Activated CD8-positive, alpha-beta memory T cell treated with anti-CD3 and anti-CD28 coated beads, Interleukin-2, amount 10 ng/mL, durations not matched to agents 7 days and 5 days (primary cell): ENCODE data around the gene HOXA7. TPM values are rescaled to one million over a fixed set of nuclear protein-coding genes. Genes with fewer than 3 reads are reported as not detected.
A peak's percentile ranks its signal among the peaks of the same experiment; 100 is the strongest.

Experiments used
- ATAC-seq: fragments of 150-1000 bp; cut with Tn5 transposase; one replicate; pipeline ENCODE4 v1.10.0; 2021; ENCODE audit warnings: moderate library complexity
- CTCF ChIA-PET: fragments of 350-600 bp; sonication (Branson Sonifier 250); formaldehyde crosslinking; loops from one replicate; lab custom pipeline; 2021; ENCODE audit warnings: antibody characterized with exemption; lab: Charles Lee
- DNase-seq: peaks from one replicate; pipeline ENCODE4 v3.0.0-alpha.2; 2020
- H3K27ac Mint-ChIP-seq: one replicate; pipeline ENCODE4 v1.8.0; 2021; ENCODE audit warnings: mild to moderate bottlenecking, mixed read lengths
- H3K27me3 Mint-ChIP-seq: one replicate; pipeline ENCODE4 v1.8.0; 2021; ENCODE audit warnings: mixed read lengths
- H3K36me3 Mint-ChIP-seq: one replicate; pipeline ENCODE4 v1.8.0; 2021; ENCODE audit warnings: mild to moderate bottlenecking, mixed read lengths
- H3K4me1 Mint-ChIP-seq: one replicate; pipeline ENCODE4 v1.8.0; 2021; ENCODE audit warnings: mixed read lengths
- H3K4me3 Mint-ChIP-seq: one replicate; pipeline ENCODE4 v1.8.0; 2021; ENCODE audit warnings: mild to moderate bottlenecking, moderate library complexity, mixed read lengths
- H3K9me3 Mint-ChIP-seq: one replicate; pipeline ENCODE4 v1.8.0; 2022; ENCODE audit warnings: low read depth, mixed read lengths
- total RNA-seq, 2 experiments: library from RNA; stranded (reverse); gene quantifications; one replicate each; pipeline ENCODE4 v1.2.3, GENCODE V29; 2021

HOXA7 gene
- total RNA-seq, 2 experiments from 2014 or later: not detected

GRCh38 chr7:27198871-27199801, 42.7 kb upstream of the HOXA7 start:
- DNase-seq (no peak), ATAC-seq (no peak)
- Mint-ChIP-seq H3K4me1 (peaks cover 26% of the 10 kb centered on the region), H3K36me3 (no peaks in the 10 kb centered on the region), H3K27ac (no peak overlapping the region), H3K27me3 (peaks cover 90% of the 10 kb centered on the region), H3K4me3 (no peak overlapping the region), H3K9me3 (no peaks in the 10 kb centered on the region)
- CTCF ChIA-PET: interaction anchor here (0.9 to 1.6 kb wide), 5 partner anchors 10 to 516 kb away, joined by 3 to 5 read pairs (median 4); no protein-coding TSS in a partner anchor

GRCh38 chr7:27198138-27198841, 41.8 kb upstream of the HOXA7 start:
- ATAC-seq (no peak), DNase-seq (no peak)
- no peaks in the 10 kb centered on the region for H3K36me3 Mint-ChIP-seq
- H3K4me1 Mint-ChIP-seq: peaks cover 26% of the 10 kb centered on the region
- H3K4me3 Mint-ChIP-seq: no peak overlapping the region
- no peaks in the 10 kb centered on the region for H3K9me3 Mint-ChIP-seq
- peaks cover 90% of the 10 kb centered on the region for H3K27me3 Mint-ChIP-seq
- no peak overlapping the region for H3K27ac Mint-ChIP-seq
- CTCF ChIA-PET: interaction anchor here (0.9 to 1.6 kb wide), 5 partner anchors 11 to 515 kb away, joined by 3 to 5 read pairs (median 4); no protein-coding TSS in a partner anchor

GRCh38 chr7:27197137-27198042, 40.9 kb upstream of the HOXA7 start:
- Mint-ChIP-seq H3K4me3 (no peak overlapping the region), H3K36me3 (no peaks in the 10 kb centered on the region), H3K27ac (no peak overlapping the region), H3K27me3 (peaks cover 87% of the 10 kb centered on the region), H3K9me3 (no peaks in the 10 kb centered on the region), H3K4me1 (peaks cover 24% of the 10 kb centered on the region)
- CTCF ChIA-PET: no interaction called here
- ATAC-seq: no peak
- no peak for DNase-seq

- Mint-ChIP-seq H3K4me1 (peaks cover 18% of the 10 kb centered on the region), H3K9me3 (no peaks in the 10 kb centered on the region), H3K27me3 (peaks cover 87% of the 10 kb centered on the region), H3K4me3 (no peak overlapping the region), H3K27ac (no peak overlapping the region), H3K36me3 (no peaks in the 10 kb centered on the region)
- CTCF ChIA-PET: interaction anchor here (0.7 to 1.7 kb wide), 40 partner anchors 8 to 966 kb away, joined by 3 to 15 read pairs (median 5); partner anchors contain the start of genes EVX1, HOXA11 and HOXA4
- ATAC-seq: no peak
- peak; percentile 88 for DNase-seq
These were observed 39.9 kb upstream of the HOXA7 start for GRCh38 chr7:27196287-27196767.

GRCh38 chr7:27194686-27195379, 38.4 kb upstream of the HOXA7 start:
- Mint-ChIP-seq H3K4me1 (peaks cover 6% of the 10 kb centered on the region), H3K27me3 (peaks cover 89% of the 10 kb centered on the region), H3K36me3 (no peaks in the 10 kb centered on the region), H3K27ac (no peak overlapping the region), H3K9me3 (no peaks in the 10 kb centered on the region), H3K4me3 (no peak overlapping the region)
- CTCF ChIA-PET: interaction anchor here (0.6 to 1.7 kb wide), 9 partner anchors 10 to 899 kb away, joined by 3 to 14 read pairs (median 4); partner anchors contain the start of gene HOXA11
- DNase-seq: no peak
- ATAC-seq: no peak

GRCh38 chr7:27194002-27194352, 37.5 kb upstream of the HOXA7 start:
- H3K36me3 Mint-ChIP-seq: no peaks in the 10 kb centered on the region
- DNase-seq: no peak
- no peak for ATAC-seq
- H3K27ac Mint-ChIP-seq: no peak overlapping the region
- CTCF ChIA-PET: interaction anchor here (0.6 to 1.2 kb wide), 2 partner anchors 15 to 593 kb away, joined by 3 to 4 read pairs; no protein-coding TSS in a partner anchor
- H3K9me3 Mint-ChIP-seq: no peaks in the 10 kb centered on the region
- H3K27me3 Mint-ChIP-seq: peaks cover 94% of the 10 kb centered on the region
- no peak overlapping the region for H3K4me3 Mint-ChIP-seq
- H3K4me1 Mint-ChIP-seq: peaks cover 7% of the 10 kb centered on the region

GRCh38 chr7:27193335-27194001, 37.0 kb upstream of the HOXA7 start:
- no peaks in the 10 kb centered on the region for H3K36me3 Mint-ChIP-seq

GRCh38 chr7:27192546-27193334, 36.3 kb upstream of the HOXA7 start:
- Mint-ChIP-seq H3K36me3 (no peaks in the 10 kb centered on the region), H3K4me1 (peaks cover 15% of the 10 kb centered on the region), H3K27ac (no peak overlapping the region)

More at GRCh38 chr7:27193335-27194001, 37.0 kb upstream of the HOXA7 start:
- Mint-ChIP-seq H3K4me3 (no peak overlapping the region), H3K27me3 (peaks cover 94% of the 10 kb centered on the region), H3K9me3 (no peaks in the 10 kb centered on the region), H3K4me1 (peaks cover 7% of the 10 kb centered on the region), H3K27ac (no peak overlapping the region)
- DNase-seq: no peak
- ATAC-seq: no peak
- CTCF ChIA-PET: interaction anchor here (0.6 to 1.2 kb wide), 2 partner anchors 16 to 594 kb away, joined by 3 to 4 read pairs; no protein-coding TSS in a partner anchor

GRCh38 chr7:27191833-27192545, 35.5 kb upstream of the HOXA7 start:
- DNase-seq (no peak), ATAC-seq (no peak)
- Mint-ChIP-seq H3K4me1 (peaks cover 16% of the 10 kb centered on the region), H3K27me3 (peaks cover 94% of the 10 kb centered on the region), H3K4me3 (no peak overlapping the region), H3K27ac (no peak overlapping the region), H3K36me3 (no peaks in the 10 kb centered on the region), H3K9me3 (no peaks in the 10 kb centered on the region)
- CTCF ChIA-PET: interaction anchor here (0.5 to 3.2 kb wide), 3 partner anchors 13 to 1332 kb away, joined by 3 to 12 read pairs (median 5); no protein-coding TSS in a partner anchor

More at GRCh38 chr7:27192546-27193334, 36.3 kb upstream of the HOXA7 start:
- peaks cover 94% of the 10 kb centered on the region for H3K27me3 Mint-ChIP-seq
- no peak for ATAC-seq
- no peak overlapping the region for H3K4me3 Mint-ChIP-seq
- no peaks in the 10 kb centered on the region for H3K9me3 Mint-ChIP-seq
- CTCF ChIA-PET: interaction anchor here (0.5 to 3.2 kb wide), 4 partner anchors 13 to 1333 kb away, joined by 3 to 12 read pairs (median 4); no protein-coding TSS in a partner anchor
- no peak for DNase-seq

GRCh38 chr7:27191161-27191731, 34.8 kb upstream of the HOXA7 start:
- no peak overlapping the region for H3K27ac Mint-ChIP-seq
- no peak overlapping the region for H3K4me3 Mint-ChIP-seq
- peaks cover 94% of the 10 kb centered on the region for H3K27me3 Mint-ChIP-seq
- CTCF ChIA-PET: interaction anchor here (2.4 to 3.2 kb wide), 3 partner anchors 12 to 41 kb away, joined by 7 to 12 read pairs (median 8); no protein-coding TSS in a partner anchor
- ATAC-seq (no peak), DNase-seq (no peak)
- H3K36me3 Mint-ChIP-seq: no peaks in the 10 kb centered on the region
- peaks cover 16% of the 10 kb centered on the region for H3K4me1 Mint-ChIP-seq
- no peaks in the 10 kb centered on the region for H3K9me3 Mint-ChIP-seq
